Kidney (tissue), 14 donors: ENCODE data around the gene KRT17. TPM values are rescaled to one million over a fixed set of nuclear protein-coding genes. Genes with fewer than 3 reads are reported as not detected.

Experiments used
- DNase-seq, 5 donors: peaks; one replicate each; pipeline ENCODE4 v3.0.0-alpha.2; 2013 to 2020
- FAIRE-seq: peaks from 2 replicates; lab custom pipeline; 2012; peaks lifted over from hg19 to GRCh38; lab: Jason Lieb, UNC
- H3K27ac ChIP-seq, 2 donors: one replicate each; pipeline ENCODE4 v1.7.0; 2013; ENCODE audit warnings: low read depth in 2 of 2, low read length in 2 of 2, inconsistent platforms in 1 of 2
- H3K27me3 ChIP-seq: one replicate; pipeline ENCODE4 v1.7.1; 2013; ENCODE audit warnings: low read length, inconsistent platforms; ENCODE audit not compliant: control insufficient read depth, insufficient read depth
- H3K36me3 ChIP-seq, 3 donors: one replicate each; pipeline versions ENCODE4 v1.7.0 to v1.7.1; 2013; ENCODE audit warnings: low read length in 3 of 3, control low read depth in 1 of 3, inconsistent platforms in 1 of 3; ENCODE audit not compliant: insufficient read depth in 3 of 3, control insufficient read depth in 2 of 3
- H3K4me1 ChIP-seq, 3 donors: one replicate each; pipeline versions ENCODE4 v1.7.0 to v1.7.1; 2013; ENCODE audit warnings: low read length in 3 of 3, inconsistent platforms in 1 of 3, low read depth in 1 of 3; ENCODE audit not compliant: control insufficient read depth in 2 of 3, insufficient read depth in 2 of 3
- H3K4me3 ChIP-seq, 3 donors: one replicate each; pipeline versions ENCODE4 v1.7.0 to v1.8.1; 2013; ENCODE audit warnings: low read length in 3 of 3, control low read depth in 1 of 3, inconsistent platforms in 1 of 3
- H3K9ac ChIP-seq, 3 donors: one replicate each; pipeline versions ENCODE4 v1.7.0 to v1.7.1; 2013; ENCODE audit warnings: low read length in 3 of 3, control low read depth in 1 of 3, inconsistent platforms in 1 of 3
- H3K9me3 ChIP-seq, 3 donors: one replicate each; pipeline versions ENCODE4 v1.7.0 to v1.7.1; 2013; ENCODE audit warnings: low read length in 3 of 3, control low read depth in 1 of 3, inconsistent platforms in 1 of 3; ENCODE audit not compliant: control insufficient read depth in 2 of 3, insufficient read depth in 1 of 3
- CTCF ChIP-seq: IDR thresholded peaks from 3 replicates; pipeline ENCODE4 v1.5.1; 2012; ENCODE audit warnings: mild to moderate bottlenecking, moderate library complexity, borderline replicate concordance; ENCODE audit not compliant: insufficient read depth; ENCODE audit errors: extremely low read depth
- intact Hi-C: fragments of 100-400 bp; cut with DNase I; formaldehyde crosslinking; loops from one replicate; pipeline ENCODE4 v1.11.1; 2022
- polyA plus RNA-seq: library from polyadenylated mRNA; stranded (reverse); fragments of 350-450 nt; fragmentation: Illumina TruSeq; extraction: RNeasy Lipid Tissue Mini Kit (QIAGEN cat#74804); gene quantifications from one replicate; pipeline ENCODE4 v1.2.3, GENCODE V29; 2014; ENCODE audit warnings: low read depth, low replicate concordance; ENCODE audit not compliant: insufficient read depth
- total RNA-seq: library from RNA; stranded (reverse); fragmentation: NEBNext Ultra II Directional; extraction: Animal tissue kit (Norgen Biotek cat#: 25700); gene quantifications from one replicate; pipeline ENCODE4 v1.2.1, GENCODE V29; 2021
- donor health status: control.
- donor health status: control.
- donor health status: control.
- donor health status: control.
- donor health status: control.
- donor health status: DM: yes; HTN: yes; CAD: no.
- donor health status: Normal renal cell carcinoma (clear cell type).

The KRT17 gene
- total and polyA plus RNA-seq, 2 donors from 2014 or later, result 5.5 to 11.1 TPM

- Histone ChIP-seq H3K9ac (peak overlapping the region in 1 of 3 donors; percentile 7), H3K36me3 (no peaks in the 10 kb centered on the region), H3K4me3 (no peak overlapping the region), H3K9me3 (peaks cover 0 to 2% (median 0%) of the 10 kb centered on the region in 3 donors), H3K27me3 (no peaks in the 10 kb centered on the region), H3K4me1 (peaks cover 6 to 48% (median 29%) of the 10 kb centered on the region in 3 donors), H3K27ac (peak overlapping the region; percentile 62 to 86)
- intact Hi-C loops, result no loop called here
- DNase-seq (peak in 1 of 5 donors; percentile 74), FAIRE-seq (no peak)
- TF ChIP-seq CTCF, result no peak
These were observed 26.6 kb upstream of the KRT17 start for GRCh38 chr17:41650794-41651624.

GRCh38 chr17:41649923-41650519, 25.6 kb upstream of the KRT17 start:
- Histone ChIP-seq H3K9ac (peak overlapping the region in 1 of 3 donors; percentile 7), H3K27ac (peak overlapping the region in 1 of 2 donors; percentile 26), H3K4me1 (peaks cover 6 to 39% (median 29%) of the 10 kb centered on the region in 3 donors), H3K27me3 (no peaks in the 10 kb centered on the region), H3K36me3 (no peaks in the 10 kb centered on the region), H3K4me3 (no peak overlapping the region), H3K9me3 (peaks cover 0 to 2% (median 0%) of the 10 kb centered on the region in 3 donors)
- no peak for FAIRE-seq
- DNase-seq, result no peak
- no peak for TF ChIP-seq CTCF
- intact Hi-C loops, result loop anchor here (10.0 kb wide), 1 partner anchor 745 kb away; no protein-coding TSS in a partner anchor

GRCh38 chr17:41648411-41649195, 24.2 kb upstream of the KRT17 start:
- peak; percentile 87 for TF ChIP-seq CTCF
- H3K4me3 ChIP-seq, result peak overlapping the region in 2 of 3 donors; percentile 36 to 53
- no peaks in the 10 kb centered on the region for H3K36me3 ChIP-seq
- H3K9ac ChIP-seq, result peak overlapping the region in 2 of 3 donors; percentile 51 to 80
- H3K27ac ChIP-seq, result peak overlapping the region; percentile 9 to 28
- peaks cover 6 to 30% (median 19%) of the 10 kb centered on the region in 3 donors for H3K4me1 ChIP-seq
- H3K27me3 ChIP-seq, result no peaks in the 10 kb centered on the region
- H3K9me3 ChIP-seq, result peaks cover 0 to 2% (median 0%) of the 10 kb centered on the region in 3 donors
- FAIRE-seq, result no peak
- intact Hi-C loops, result loop anchor here (10.0 kb wide), 1 partner anchor 744 kb away; no protein-coding TSS in a partner anchor
- peak; percentile 93 to 94 (median 94) for DNase-seq
